KG1 (cell line): ENCODE results near the gene PTPRD.

Experiments
- DNase-seq: peaks from one replicate; lab custom pipeline; 2025; lab: John Stamatoyannopoulos, UW

The PTPRD gene

GRCh38 chr9:9752722-9753121, 860.1 kb downstream of the PTPRD start:
- no peak for DNase-seq

- no peak for DNase-seq
These were observed 860.8 kb downstream of the PTPRD start for GRCh38 chr9:9751996-9752395.

- no peak for DNase-seq
These were observed 862.1 kb downstream of the PTPRD start for GRCh38 chr9:9750719-9751118.

GRCh38 chr9:9749591-9749990, 863.2 kb downstream of the PTPRD start:
- DNase-seq = no peak

GRCh38 chr9:9747787-9748186, 865.0 kb downstream of the PTPRD start:
- no peak for DNase-seq

GRCh38 chr9:9746826-9747225, 866.0 kb downstream of the PTPRD start:
- DNase-seq = no peak

- DNase-seq = no peak
These were observed 869.0 kb downstream of the PTPRD start for GRCh38 chr9:9743822-9744221.

- DNase-seq = no peak
These were observed 882.6 kb downstream of the PTPRD start for GRCh38 chr9:9730174-9730573.

GRCh38 chr9:9729082-9729481, 883.7 kb downstream of the PTPRD start:
- DNase-seq = no peak

GRCh38 chr9:9719373-9720112, 893.3 kb downstream of the PTPRD start:
- DNase-seq = no peak

- DNase-seq = no peak
These were observed 894.1 kb downstream of the PTPRD start for GRCh38 chr9:9718691-9719090.

GRCh38 chr9:9679433-9679832, 933.4 kb downstream of the PTPRD start:
- no peak for DNase-seq

GRCh38 chr9:9674461-9674860, 938.3 kb downstream of the PTPRD start:
- DNase-seq = no peak

- DNase-seq = no peak
These were observed 942.3 kb downstream of the PTPRD start for GRCh38 chr9:9670454-9670853.

- no peak for DNase-seq
These were observed 967.8 kb downstream of the PTPRD start for GRCh38 chr9:9645006-9645405.

GRCh38 chr9:9631284-9631683, 981.5 kb downstream of the PTPRD start:
- DNase-seq = no peak

- DNase-seq = no peak
These were observed 987.6 kb downstream of the PTPRD start for GRCh38 chr9:9625248-9625647.

GRCh38 chr9:9623506-9623905, 989.3 kb downstream of the PTPRD start:
- no peak for DNase-seq

GRCh38 chr9:9621355-9621940, 991.4 kb downstream of the PTPRD start:
- DNase-seq = no peak

GRCh38 chr9:9620736-9621135, 992.1 kb downstream of the PTPRD start:
- no peak for DNase-seq

GRCh38 chr9:9615086-9615485, 997.7 kb downstream of the PTPRD start:
- no peak for DNase-seq

GRCh38 chr9:9614607-9615006, 998.2 kb downstream of the PTPRD start:
- DNase-seq = no peak

GRCh38 chr9:9612755-9613154, 1000.0 kb downstream of the PTPRD start:
- DNase-seq = no peak

- no peak for DNase-seq
These were observed 1000.5 kb downstream of the PTPRD start for GRCh38 chr9:9612270-9612669.
